DND-41 (cell line): ENCODE results near the gene CD8B.

Source experiments
- ATAC-seq: fragments of 200-7000 bp; cut with Tn5 transposase; 3 replicates; pipeline ENCODE4 v1.9.1; 2021; ENCODE audit warnings: low read depth; ENCODE audit not compliant: insufficient read depth
- DNase-seq: peaks from one replicate; pipeline ENCODE4 v3.0.0-alpha.2; 2020
- H2AFZ ChIP-seq: 2 replicates; pipeline ENCODE4 v1.6.0; 2012; ENCODE audit warnings: low read depth, low read length
- H3K27ac ChIP-seq: 2 replicates; pipeline ENCODE4 v1.5.1; 2012; ENCODE audit warnings: low read length, inconsistent platforms
- H3K27me3 ChIP-seq: fragments of 200-600 bp; sonication (generic); 2 replicates; pipeline ENCODE4 v1.6.0; 2012; ENCODE audit warnings: low read length, mild to moderate bottlenecking, inconsistent platforms; ENCODE audit not compliant: insufficient read depth, poor library complexity
- H3K36me3 ChIP-seq: 2 replicates; pipeline ENCODE4 v1.5.1; 2012; ENCODE audit warnings: low read length, inconsistent platforms; ENCODE audit not compliant: insufficient read depth
- H3K4me1 ChIP-seq: 2 replicates; pipeline ENCODE4 v1.5.1; 2012; ENCODE audit warnings: mild to moderate bottlenecking, low read length; ENCODE audit not compliant: insufficient read depth
- H3K4me2 ChIP-seq: 2 replicates; pipeline ENCODE4 v1.6.0; 2012; ENCODE audit warnings: mild to moderate bottlenecking, moderate library complexity, low read length, inconsistent platforms; ENCODE audit not compliant: insufficient read depth
- H3K4me3 ChIP-seq, 2 experiments: fragments of 200-600 bp in 1 of 2; shearing (Covaris generic) in 1 of 2; 2 replicates each; pipeline ENCODE4 v1.5.1; 2012 to 2016; ENCODE audit warnings: inconsistent platforms in 2 of 2, low read length in 2 of 2, mild to moderate bottlenecking in 2 of 2, low read depth in 1 of 2, moderate library complexity in 1 of 2
- H3K79me2 ChIP-seq: 2 replicates; pipeline ENCODE4 v1.6.0; 2012; ENCODE audit warnings: low read length, inconsistent platforms; ENCODE audit not compliant: insufficient read depth
- H3K9ac ChIP-seq: 2 replicates; pipeline ENCODE4 v1.6.0; 2012; ENCODE audit warnings: low read depth, mild to moderate bottlenecking, inconsistent platforms, low read length, moderate library complexity
- H3K9me3 ChIP-seq: 2 replicates; pipeline ENCODE4 v1.5.1; 2012; ENCODE audit warnings: low read length, moderate library complexity, mild to moderate bottlenecking, inconsistent platforms; ENCODE audit not compliant: insufficient read depth, severe bottlenecking
- H4K20me1 ChIP-seq: 2 replicates; pipeline ENCODE4 v1.6.0; 2012; ENCODE audit warnings: low read length; ENCODE audit not compliant: insufficient read depth
- EZH2 ChIP-seq: IDR thresholded peaks from 3 replicates; pipeline ENCODE4 v1.6.1; 2012; ENCODE audit warnings: borderline replicate concordance, low read depth, mild to moderate bottlenecking, moderate library complexity, low read length, inconsistent platforms; ENCODE audit not compliant: severe bottlenecking
- TF ChIP-seq, protein P1 (sequence below): IDR thresholded peaks from 2 replicates; pipeline ENCODE4 v1.5.1; 2012; ENCODE audit warnings: borderline replicate concordance, low read length, moderate library complexity, mild to moderate bottlenecking; ENCODE audit not compliant: poor library complexity, severe bottlenecking; ENCODE audit errors: extremely low read depth

The CD8B gene

DNA sequence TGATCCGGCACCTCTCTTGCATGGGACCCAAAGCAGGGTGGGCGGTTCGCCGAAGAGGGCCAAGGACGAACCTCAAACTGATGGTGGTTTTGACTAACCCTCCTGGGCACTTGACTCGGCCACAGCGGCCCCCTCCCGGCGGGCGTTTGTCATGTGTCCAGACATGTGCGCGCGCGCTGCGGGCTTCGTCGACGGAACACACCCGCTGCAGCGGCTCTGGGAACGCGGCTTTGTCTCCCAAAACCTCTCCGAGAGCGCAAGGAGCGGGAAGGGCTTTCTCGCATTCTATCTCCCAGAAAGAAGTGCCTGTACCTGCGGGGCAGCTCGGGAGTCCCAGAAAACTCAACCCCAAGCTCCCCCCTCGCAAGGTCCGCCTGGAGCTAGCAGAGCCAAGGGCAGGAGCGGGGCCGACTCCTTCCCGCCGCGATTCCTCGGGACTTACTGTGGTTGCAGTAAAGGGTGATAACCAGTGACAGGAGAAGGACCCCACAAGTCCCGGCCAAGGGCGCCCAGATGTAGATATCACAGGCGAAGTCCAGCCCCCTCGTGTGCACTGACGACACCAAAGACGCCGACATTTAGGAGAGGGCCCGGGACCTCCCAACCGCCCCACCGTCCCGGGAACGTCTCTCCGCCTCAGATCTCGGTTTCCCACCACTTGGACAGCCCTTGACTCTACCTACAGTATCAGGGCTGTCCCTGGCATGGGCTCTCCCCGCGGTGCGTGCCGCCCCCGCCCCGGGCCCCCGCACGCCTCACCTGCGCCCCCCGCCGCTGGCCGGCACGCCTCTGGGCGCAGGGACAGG is 72.6 kb downstream of the CD8B start:
- Histone ChIP-seq H3K27ac (no peak overlapping the region), H3K36me3 (no peaks in the 10 kb centered on the region), H3K4me3 (no peak overlapping the region), H3K9ac (no peak overlapping the region), H2AFZ (no peak overlapping the region), H4K20me1 (no peaks in the 10 kb centered on the region), H3K79me2 (no peaks in the 10 kb centered on the region), H3K9me3 (no peaks in the 10 kb centered on the region), H3K4me1 (peaks cover 3% of the 10 kb centered on the region; the same call in 1 of the 2 replicates), H3K4me2 (no peak overlapping the region), H3K27me3 (no peaks in the 10 kb centered on the region)
- DNase-seq, result no peak
- no peak for ATAC-seq
- TF ChIP-seq, protein P1, sequence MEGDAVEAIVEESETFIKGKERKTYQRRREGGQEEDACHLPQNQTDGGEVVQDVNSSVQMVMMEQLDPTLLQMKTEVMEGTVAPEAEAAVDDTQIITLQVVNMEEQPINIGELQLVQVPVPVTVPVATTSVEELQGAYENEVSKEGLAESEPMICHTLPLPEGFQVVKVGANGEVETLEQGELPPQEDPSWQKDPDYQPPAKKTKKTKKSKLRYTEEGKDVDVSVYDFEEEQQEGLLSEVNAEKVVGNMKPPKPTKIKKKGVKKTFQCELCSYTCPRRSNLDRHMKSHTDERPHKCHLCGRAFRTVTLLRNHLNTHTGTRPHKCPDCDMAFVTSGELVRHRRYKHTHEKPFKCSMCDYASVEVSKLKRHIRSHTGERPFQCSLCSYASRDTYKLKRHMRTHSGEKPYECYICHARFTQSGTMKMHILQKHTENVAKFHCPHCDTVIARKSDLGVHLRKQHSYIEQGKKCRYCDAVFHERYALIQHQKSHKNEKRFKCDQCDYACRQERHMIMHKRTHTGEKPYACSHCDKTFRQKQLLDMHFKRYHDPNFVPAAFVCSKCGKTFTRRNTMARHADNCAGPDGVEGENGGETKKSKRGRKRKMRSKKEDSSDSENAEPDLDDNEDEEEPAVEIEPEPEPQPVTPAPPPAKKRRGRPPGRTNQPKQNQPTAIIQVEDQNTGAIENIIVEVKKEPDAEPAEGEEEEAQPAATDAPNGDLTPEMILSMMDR, result no peak

DNA sequence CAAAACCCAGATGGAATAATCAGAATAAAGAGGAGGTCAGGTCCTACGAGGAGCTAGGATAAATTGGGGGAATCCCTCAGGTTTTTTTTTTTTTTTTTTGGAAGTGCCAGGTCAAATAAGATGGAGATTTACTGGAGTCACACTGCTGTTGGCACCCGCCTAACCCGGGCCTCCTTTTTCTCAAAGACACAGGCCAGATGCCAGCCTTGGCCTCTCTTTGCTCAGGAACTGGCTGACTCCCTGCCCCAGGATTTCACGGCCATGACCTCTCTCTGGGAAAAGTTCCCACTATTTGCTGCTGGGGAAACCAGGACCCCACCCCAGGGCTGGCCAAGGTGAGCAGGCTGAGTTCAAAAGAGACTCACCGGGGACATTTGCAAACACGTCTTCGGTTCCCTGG is 73.5 kb downstream of the CD8B start:
- ATAC-seq, result no peak
- H3K79me2 ChIP-seq, result no peaks in the 10 kb centered on the region
- H3K4me3 ChIP-seq, result no peak overlapping the region
- no peaks in the 10 kb centered on the region for H4K20me1 ChIP-seq
- no peaks in the 10 kb centered on the region for H3K9me3 ChIP-seq
- H2AFZ ChIP-seq, result no peak overlapping the region
- TF ChIP-seq, protein P1, result no peak
- TF ChIP-seq EZH2, result no peak
- H3K9ac ChIP-seq, result no peak overlapping the region
- no peak for DNase-seq
- peaks cover 3% of the 10 kb centered on the region; the same call in 1 of the 2 replicates for H3K4me1 ChIP-seq
- H3K36me3 ChIP-seq, result no peaks in the 10 kb centered on the region
- H3K4me2 ChIP-seq, result no peak overlapping the region
- no peak overlapping the region for H3K27ac ChIP-seq
- no peaks in the 10 kb centered on the region for H3K27me3 ChIP-seq

DNA sequence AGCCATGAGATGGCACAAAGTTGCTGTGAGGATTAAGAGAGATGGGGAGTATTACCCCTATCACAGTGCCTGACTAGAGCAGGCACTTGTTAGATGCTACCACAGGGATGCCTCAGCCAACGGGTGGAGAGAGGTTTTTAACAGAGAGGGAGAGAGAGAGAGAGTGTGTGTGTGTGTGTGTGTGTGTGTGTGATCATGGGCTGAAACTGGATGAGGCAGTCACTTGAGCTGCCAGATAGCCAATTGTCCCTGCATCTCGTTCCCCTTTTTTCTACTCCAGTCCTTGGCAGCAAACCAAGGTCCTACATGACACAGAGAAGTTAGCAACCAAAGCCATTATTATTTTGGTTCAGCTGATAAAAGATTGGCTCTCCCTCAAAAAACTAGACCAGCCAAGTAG is 74.0 kb downstream of the CD8B start:
- DNase-seq, result no peak
- no peak for TF ChIP-seq EZH2
- TF ChIP-seq, protein P1, result no peak
- no peak for ATAC-seq

More for the DNA sequence above, 74.0 kb downstream of the CD8B start:
- Histone ChIP-seq H3K4me2 (no peak overlapping the region), H3K4me3 (no peak overlapping the region), H3K79me2 (no peaks in the 10 kb centered on the region), H3K4me1 (peaks cover under 1% of the 10 kb centered on the region; the same call in 1 of the 2 replicates), H3K27me3 (no peaks in the 10 kb centered on the region), H4K20me1 (no peaks in the 10 kb centered on the region), H3K27ac (no peak overlapping the region), H3K9me3 (no peaks in the 10 kb centered on the region), H3K9ac (no peak overlapping the region), H3K36me3 (no peaks in the 10 kb centered on the region), H2AFZ (no peak overlapping the region)
